ENCODE results near the gene CANT1.

The CANT1 gene

DNA sequence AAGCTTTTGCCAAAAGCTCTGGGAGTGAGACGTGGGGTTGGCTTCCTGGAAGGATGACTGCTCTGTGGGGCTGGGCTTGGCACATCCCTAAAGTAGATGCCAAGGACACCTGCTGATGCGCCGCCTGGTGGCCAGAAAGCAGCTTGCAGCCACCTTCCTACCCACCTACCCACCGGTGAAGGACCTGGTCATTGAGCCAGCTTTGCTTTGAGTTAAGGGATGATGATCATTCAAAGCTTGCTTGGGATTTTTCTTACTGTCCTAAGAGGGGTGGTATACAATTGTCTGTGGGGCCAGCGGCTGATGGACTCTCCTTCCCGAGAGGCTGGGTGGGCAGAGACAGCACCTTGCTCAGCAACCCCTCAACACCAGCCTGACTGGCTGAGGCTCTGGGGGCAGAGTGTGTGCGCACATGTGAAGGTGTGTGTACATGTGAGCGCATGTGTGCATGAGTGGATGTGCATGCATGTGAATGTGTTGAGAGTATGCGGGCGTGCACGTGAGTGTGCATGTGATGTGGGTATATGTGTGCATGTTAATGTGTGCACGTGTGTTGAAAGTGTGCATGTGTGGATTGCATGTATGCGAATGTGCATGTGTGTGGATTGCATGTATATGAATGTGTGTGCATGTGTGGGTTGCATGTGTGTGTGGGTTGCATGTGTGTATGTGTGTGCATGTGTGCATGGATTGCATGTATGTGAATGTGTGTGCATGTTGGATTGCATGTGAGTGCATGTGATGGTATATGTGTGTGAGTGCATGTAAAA lies 33.0 kb upstream of the CANT1 start:
- TF ChIP-seq, protein P1, sequence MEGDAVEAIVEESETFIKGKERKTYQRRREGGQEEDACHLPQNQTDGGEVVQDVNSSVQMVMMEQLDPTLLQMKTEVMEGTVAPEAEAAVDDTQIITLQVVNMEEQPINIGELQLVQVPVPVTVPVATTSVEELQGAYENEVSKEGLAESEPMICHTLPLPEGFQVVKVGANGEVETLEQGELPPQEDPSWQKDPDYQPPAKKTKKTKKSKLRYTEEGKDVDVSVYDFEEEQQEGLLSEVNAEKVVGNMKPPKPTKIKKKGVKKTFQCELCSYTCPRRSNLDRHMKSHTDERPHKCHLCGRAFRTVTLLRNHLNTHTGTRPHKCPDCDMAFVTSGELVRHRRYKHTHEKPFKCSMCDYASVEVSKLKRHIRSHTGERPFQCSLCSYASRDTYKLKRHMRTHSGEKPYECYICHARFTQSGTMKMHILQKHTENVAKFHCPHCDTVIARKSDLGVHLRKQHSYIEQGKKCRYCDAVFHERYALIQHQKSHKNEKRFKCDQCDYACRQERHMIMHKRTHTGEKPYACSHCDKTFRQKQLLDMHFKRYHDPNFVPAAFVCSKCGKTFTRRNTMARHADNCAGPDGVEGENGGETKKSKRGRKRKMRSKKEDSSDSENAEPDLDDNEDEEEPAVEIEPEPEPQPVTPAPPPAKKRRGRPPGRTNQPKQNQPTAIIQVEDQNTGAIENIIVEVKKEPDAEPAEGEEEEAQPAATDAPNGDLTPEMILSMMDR (IDR thresholded peaks at IDR 0.05; ENCODE audit: low read depth, low read length), result peak; percentile 96
- H3K4me3 ChIP-seq (ENCODE audit: low read depth, low read length), result no peak overlapping the region

DNA sequence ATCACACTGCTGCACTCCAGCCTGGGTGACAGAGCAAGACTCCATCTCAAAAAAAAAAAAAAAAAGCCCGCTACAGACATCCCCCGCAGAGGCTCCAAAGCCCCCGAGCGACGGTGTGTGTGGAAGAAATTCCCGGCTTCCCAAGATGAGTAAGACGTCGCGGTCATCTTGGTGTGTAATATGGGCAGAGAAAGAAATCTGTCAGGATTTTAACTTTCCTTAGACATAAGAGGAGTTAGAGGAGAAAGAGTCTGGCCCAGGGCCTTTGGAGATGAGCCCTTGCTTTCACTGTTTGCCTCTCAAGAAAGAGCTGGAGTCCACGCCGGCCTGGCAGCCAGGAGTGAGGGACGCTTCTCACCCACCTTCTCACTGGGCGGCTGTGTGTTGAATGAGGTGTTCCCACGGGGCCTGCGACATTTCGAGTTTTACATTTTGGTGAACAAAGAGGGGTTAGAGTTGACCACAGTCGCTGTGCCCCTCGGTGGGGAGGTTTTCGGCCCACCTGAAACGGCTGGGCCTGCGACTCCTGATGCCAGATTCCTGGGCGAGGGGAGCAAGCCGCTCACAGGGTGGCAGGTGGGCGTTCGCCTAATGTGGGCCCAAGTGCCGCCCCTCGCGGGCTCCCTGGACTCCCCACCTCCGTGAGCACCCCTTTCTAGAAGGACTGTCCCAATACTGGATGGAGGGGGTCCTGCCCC lies 32.3 kb upstream of the CANT1 start:
- TF ChIP-seq, protein P1 (IDR thresholded peaks at IDR 0.05; ENCODE audit: low read depth, low read length), result no peak

DNA sequence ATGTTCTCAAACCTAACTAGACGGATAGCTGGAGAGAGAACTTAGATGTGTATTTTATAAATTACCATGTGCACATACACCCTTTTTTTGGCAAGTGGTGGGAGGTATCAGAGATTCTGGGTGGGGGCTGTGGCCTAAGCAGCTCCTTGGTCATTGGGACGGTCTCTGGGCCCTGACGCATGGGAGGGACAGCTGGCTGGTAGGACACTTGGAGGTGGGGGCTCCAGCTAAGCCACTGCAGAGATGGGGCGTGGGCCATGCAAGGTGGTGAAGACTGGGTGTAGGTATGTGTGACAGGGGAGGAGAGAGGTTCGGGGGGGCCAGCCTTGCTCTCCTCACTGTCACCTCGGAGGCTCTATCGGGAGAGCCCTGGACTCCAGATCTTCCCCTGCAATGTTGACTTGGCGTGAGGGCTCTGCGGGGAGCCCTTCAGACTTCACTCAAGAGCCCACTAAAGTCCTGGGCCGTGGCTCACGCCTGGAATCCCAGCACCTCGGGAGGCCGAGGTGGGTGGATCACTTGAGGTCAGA lies 31.5 kb upstream of the CANT1 start:
- H3K4me3 ChIP-seq (ENCODE audit: low read depth, low read length), result no peak overlapping the region
- TF ChIP-seq, protein P1 (IDR thresholded peaks at IDR 0.05; ENCODE audit: low read depth, low read length), result no peak

More for the DNA sequence above, 32.3 kb upstream of the CANT1 start:
- no peak overlapping the region for H3K4me3 ChIP-seq (ENCODE audit: low read depth, low read length)

DNA sequence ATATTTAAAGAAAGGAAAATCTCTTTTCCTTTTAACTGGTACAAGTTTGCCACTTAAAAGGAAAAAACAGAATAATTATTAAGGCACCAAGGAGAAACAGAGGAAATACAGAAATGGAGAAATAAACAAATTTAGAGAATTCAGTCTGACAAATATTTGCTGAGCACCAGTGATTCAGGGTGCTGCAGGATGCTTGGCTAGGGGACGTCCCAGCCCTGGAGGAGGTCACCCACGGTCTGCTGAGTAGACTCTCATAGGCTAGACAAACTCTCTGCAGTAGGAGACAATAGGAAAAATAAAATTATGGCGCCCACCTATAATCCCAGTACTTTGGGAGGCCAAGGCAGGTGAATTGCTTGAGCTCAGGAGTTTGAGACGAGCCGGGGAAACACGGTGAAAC lies 30.3 kb upstream of the CANT1 start:
- no peak overlapping the region for H3K4me3 ChIP-seq (ENCODE audit: low read depth, low read length)
- TF ChIP-seq, protein P1 (IDR thresholded peaks at IDR 0.05; ENCODE audit: low read depth, low read length), result no peak

DNA sequence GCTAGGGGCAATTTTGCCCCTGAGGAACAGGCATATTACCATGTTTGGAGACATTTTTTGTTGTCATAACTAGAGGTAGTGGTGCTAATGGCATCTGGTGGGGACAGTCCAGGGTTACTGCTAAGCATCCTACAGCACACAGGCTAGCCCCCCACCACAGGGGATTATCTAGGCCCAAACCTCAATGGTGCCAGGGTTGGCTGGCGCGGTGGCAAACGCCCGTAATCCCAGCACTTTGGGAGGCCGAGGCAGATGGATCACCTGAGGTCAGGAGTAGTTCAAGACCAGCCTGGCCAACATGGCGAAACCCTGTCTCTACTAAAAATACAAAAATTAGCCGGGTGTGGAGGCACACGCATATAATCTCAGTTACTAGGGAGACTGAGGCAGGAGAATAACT lies 29.6 kb upstream of the CANT1 start:
- TF ChIP-seq, protein P1 (IDR thresholded peaks at IDR 0.05; ENCODE audit: low read depth, low read length), result no peak
- H3K4me3 ChIP-seq (ENCODE audit: low read depth, low read length), result no peak overlapping the region

DNA sequence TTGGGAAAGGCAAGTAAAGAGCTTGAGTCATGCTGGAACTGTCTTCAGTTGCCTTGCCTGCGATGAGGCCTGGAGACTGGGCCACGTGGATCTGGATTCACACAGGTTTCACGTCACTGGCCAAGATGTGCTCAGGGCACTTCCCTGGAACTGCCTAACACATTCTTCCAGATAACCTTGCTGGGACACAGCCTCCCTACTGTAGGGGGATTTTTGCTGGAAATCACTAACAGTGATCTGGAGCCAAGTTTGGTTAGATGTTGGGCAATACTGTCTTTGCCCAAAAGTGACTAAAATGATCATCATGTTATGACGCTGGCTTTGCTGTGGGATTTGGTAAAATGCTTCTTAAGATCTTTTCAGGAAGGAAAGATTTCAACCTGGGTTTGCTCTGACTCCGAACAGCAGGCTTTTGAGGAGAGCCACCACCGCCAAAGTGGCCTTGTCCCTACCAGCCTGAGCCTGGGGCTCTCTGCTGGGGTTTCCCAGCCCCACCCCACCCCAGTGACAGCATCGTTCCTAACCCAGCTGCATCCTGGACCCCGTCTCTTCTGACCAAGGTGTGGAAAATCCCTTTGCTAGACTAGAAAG lies 29.1 kb upstream of the CANT1 start:
- TF ChIP-seq, protein P1 (IDR thresholded peaks at IDR 0.05; ENCODE audit: low read depth, low read length), result no peak
- no peak overlapping the region for H3K4me3 ChIP-seq (ENCODE audit: low read depth, low read length)
